HepG2 (cell line): ENCODE results near the gene EVPLL. TPM values are rescaled to one million over a fixed set of nuclear protein-coding genes. Genes with fewer than 3 reads are reported as not detected.
"Not testable (repeated sequence)": the region's sequence is repeated elsewhere in the genome, so short reads cannot be mapped to it uniquely, and the experiment has no call there.

Experiments
- ATAC-seq: fragments of 200-7000 bp; cut with Tn5 transposase; 3 replicates; pipeline ENCODE4 v1.9.1; 2020; ENCODE audit warnings: mild to moderate bottlenecking, moderate library complexity
- BruUV-seq: library from RNA; stranded (reverse); fragments of 400-500 nt; replicated peaks from 2 replicates; lab custom pipeline; 2021; lab: Mats Ljungman, UMichigan
- CTCF ChIA-PET: fragments of 300-600 bp; formaldehyde crosslinking; extraction: SDS; loops from one replicate; lab custom pipeline; 2021; ENCODE audit warnings: low total read pairs, inconsistent platforms, low intra/inter-chr PET ratio; lab: Yijun Ruan, JAX
- POLR2A ChIA-PET: fragments of 350-600 bp; sonication (Branson Sonifier 250); formaldehyde crosslinking; loops from one replicate; lab custom pipeline; 2020; ENCODE audit warnings: antibody characterized with exemption, inconsistent platforms; lab: Yijun Ruan, JAX
- DNase-seq: peaks from one replicate; pipeline ENCODE4 v3.0.0-alpha.2; 2015; ENCODE audit warnings: low spot score
- FAIRE-seq: peaks from 3 replicates; lab custom pipeline; 2011; peaks lifted over from hg19 to GRCh38; lab: Jason Lieb, UNC
- H2AFZ ChIP-seq: one replicate; pipeline ENCODE4 v1.6.1; 2011; ENCODE audit warnings: low read length, inconsistent platforms
- H3K27ac ChIP-seq: fragments of 300-600 bp; 3 replicates; pipeline ENCODE4 v1.8.0; 2011; ENCODE audit warnings: mixed run types, mild to moderate bottlenecking, mixed read lengths, low read length, inconsistent platforms; ENCODE audit not compliant: insufficient read depth; ENCODE audit errors: extremely low read length
- H3K27me3 ChIP-seq, 2 experiments: fragments of 200-600 bp in 1 of 2; 2 replicates in 1 of 2; 3 replicates in 1 of 2; pipeline versions ENCODE4 v1.6.0 to v1.8.0; 2011; ENCODE audit warnings: low read length in 2 of 2, mild to moderate bottlenecking in 2 of 2, moderate library complexity in 2 of 2, inconsistent platforms in 1 of 2; ENCODE audit not compliant: insufficient read depth in 2 of 2, control insufficient read depth in 1 of 2
- H3K36me3 ChIP-seq, 2 experiments: fragments of 200-600 bp in 1 of 2; replicated peaks in 1 of 2; 2 replicates in 1 of 2; 3 replicates in 1 of 2; pipeline versions ENCODE4 v1.5.1 to v1.8.0; 2011; ENCODE audit warnings: low read length in 2 of 2, inconsistent platforms in 1 of 2; ENCODE audit not compliant: insufficient read depth in 2 of 2, control insufficient read depth in 1 of 2
- H3K4me1 ChIP-seq: 2 replicates; pipeline ENCODE4 v1.5.1; 2012; ENCODE audit warnings: low read length, inconsistent platforms; ENCODE audit not compliant: insufficient read depth
- H3K4me2 ChIP-seq: 2 replicates; pipeline ENCODE4 v1.6.0; 2011; ENCODE audit warnings: low read depth, low read length, inconsistent platforms
- H3K4me3 ChIP-seq, 3 experiments: fragments of 200-600 bp in 1 of 3; sonication (generic), shearing (Covaris generic) in 1 of 3; replicated peaks in 1 of 3; 2 replicates each; pipeline ENCODE4 v1.5.1; 2011 to 2016; ENCODE audit warnings: low read length in 3 of 3, inconsistent platforms in 2 of 3, low read depth in 2 of 3, mild to moderate bottlenecking in 2 of 3, control low read depth in 1 of 3, mixed read lengths in 1 of 3; ENCODE audit not compliant: insufficient read depth in 1 of 3
- H3K79me2 ChIP-seq: one replicate; pipeline ENCODE4 v1.6.1; 2011; ENCODE audit warnings: low read length, inconsistent platforms; ENCODE audit not compliant: insufficient read depth
- H3K9ac ChIP-seq: 2 replicates; pipeline ENCODE4 v1.6.0; 2011; ENCODE audit warnings: mild to moderate bottlenecking, low read depth, low read length, inconsistent platforms; ENCODE audit not compliant: insufficient read depth
- H3K9me3 ChIP-seq: 2 replicates; pipeline ENCODE4 v1.5.1; 2012; ENCODE audit warnings: mild to moderate bottlenecking, low read length
- H4K20me1 ChIP-seq: 2 replicates; pipeline ENCODE4 v1.6.0; 2011; ENCODE audit warnings: inconsistent platforms, mild to moderate bottlenecking, low read length, moderate library complexity; ENCODE audit not compliant: insufficient read depth
- WGBS: methylation state at CpG from one replicate; pipeline ENCODE4 v1.1.6; 2017; ENCODE audit warnings: low lambda C conversion rate; 5-methylcytosine and 5-hydroxymethylcytosine counted together
- in situ Hi-C: cut with HindIII; loops from 2 replicates; pipeline ENCODE4 v1.10.0; 2017; ENCODE audit warnings: low pct_unique_long_range_greater_than_20kb; ENCODE audit not compliant: extremely low pct_ligation_motif_present
- intact Hi-C: fragments of 100-400 bp; cut with micrococcal nuclease; formaldehyde crosslinking; loops from one replicate; pipeline ENCODE4 v1.10.0; 2022; ENCODE audit not compliant: unreplicated experiment
- polyA plus RNA-seq, 8 experiments: library from polyadenylated mRNA; depleted of rRNA in 3 of 8; stranded (reverse) in 7 of 8; unstranded in 1 of 8; fragments of >200 nt; fragmentation: Illumina TruSeq in 4 of 8; extraction: Trizol in 4 of 8; gene quantifications; 2 replicates each; pipeline versions ENCODE4 v1.2.1 to v1.2.3, GENCODE V29; 2011 to 2016; ENCODE audit warnings: low read depth in 4 of 8, missing spikeins in 1 of 8, mixed read lengths in 1 of 8; ENCODE audit not compliant: insufficient read depth in 1 of 8
- total RNA-seq, 5 experiments: library from RNA; depleted of rRNA; stranded (reverse); fragments of >200 nt; fragmentation: Illumina TruSeq; extraction: Trizol; gene quantifications; 2 replicates each; pipeline ENCODE4 v1.2.3, GENCODE V29; 2016; ENCODE audit warnings: low read depth in 1 of 5

EVPLL gene
- total and polyA plus RNA-seq, 2 of the 13 experiments (the other 11 are each of a cell fraction or from before 2014, with no cell fraction given), result 0.07 TPM; not detected in 1

GRCh38 chr17:18412001-18412538, 34.5 kb downstream of the EVPLL start:
- H3K79me2 ChIP-seq, H3K27ac ChIP-seq, DNase-seq, POLR2A ChIA-PET, H3K9ac ChIP-seq, H3K4me2 ChIP-seq, H3K4me1 ChIP-seq, intact Hi-C loops, BruUV-seq, H4K20me1 ChIP-seq, H3K36me3 ChIP-seq, FAIRE-seq, H2AFZ ChIP-seq, H3K9me3 ChIP-seq, H3K27me3 ChIP-seq, CTCF ChIA-PET, in situ Hi-C loops, H3K4me3 ChIP-seq: not testable (repeated sequence)
- ATAC-seq, result peak; percentile 56; the same call in 2 of the 3 replicates
- WGBS, result no CpG with 5 or more reads among the region's 32 CpGs

DNA sequence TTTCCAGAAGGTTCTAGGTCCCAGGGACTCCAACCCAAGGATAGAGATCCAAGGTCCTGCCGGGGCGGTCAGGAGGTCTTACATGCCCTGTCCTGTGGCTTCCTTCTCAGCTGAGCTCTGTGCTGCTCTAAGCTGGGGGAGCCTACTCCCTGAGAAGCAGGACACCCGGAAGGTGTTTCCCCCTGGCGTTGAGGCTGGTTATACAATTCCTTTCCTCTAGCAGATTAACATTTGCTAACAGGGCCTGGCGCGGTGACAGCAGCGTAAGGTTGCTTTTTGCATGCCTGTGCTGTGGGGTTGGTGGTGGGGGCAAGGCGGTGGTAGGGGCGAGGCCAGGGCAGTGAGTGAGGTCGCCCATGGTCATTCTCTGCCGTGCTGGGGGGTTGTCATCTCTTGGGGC, 43.9 kb downstream of the EVPLL start:
- H3K36me3 ChIP-seq, H3K4me1 ChIP-seq, FAIRE-seq, ATAC-seq, H3K9me3 ChIP-seq, in situ Hi-C loops, H3K4me3 ChIP-seq, H4K20me1 ChIP-seq, H2AFZ ChIP-seq, intact Hi-C loops, H3K4me2 ChIP-seq, H3K9ac ChIP-seq, BruUV-seq, H3K79me2 ChIP-seq, H3K27me3 ChIP-seq, DNase-seq, H3K27ac ChIP-seq, CTCF ChIA-PET, POLR2A ChIA-PET: not testable (repeated sequence)
- 4% methylated on average over 4 of the region's 11 CpGs for WGBS

DNA sequence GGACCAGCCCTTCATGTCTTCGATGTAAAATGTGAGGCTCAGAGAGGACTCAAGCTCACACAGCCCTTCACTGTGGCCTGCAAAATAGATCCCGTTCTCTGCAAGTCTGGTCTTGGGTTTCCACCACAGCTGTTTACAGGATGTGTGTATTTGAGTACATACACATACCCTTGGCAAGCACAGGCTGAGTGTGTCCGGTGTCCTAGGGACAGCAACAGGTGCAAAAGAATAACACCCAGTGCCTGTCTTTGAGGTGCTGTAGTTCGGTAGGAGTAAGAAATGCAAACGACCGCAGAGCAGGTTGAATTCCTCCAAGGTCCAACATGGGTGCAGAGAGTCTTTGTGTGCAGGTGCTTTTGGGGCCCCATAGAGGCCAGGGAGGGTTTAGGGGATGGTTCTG, 44.9 kb downstream of the EVPLL start:
- FAIRE-seq, H2AFZ ChIP-seq, DNase-seq, H3K79me2 ChIP-seq, H3K27me3 ChIP-seq, H4K20me1 ChIP-seq, POLR2A ChIA-PET, H3K36me3 ChIP-seq, H3K4me2 ChIP-seq, intact Hi-C loops, H3K9ac ChIP-seq, ATAC-seq, H3K9me3 ChIP-seq, CTCF ChIA-PET, H3K4me3 ChIP-seq, in situ Hi-C loops, H3K4me1 ChIP-seq, H3K27ac ChIP-seq, BruUV-seq: not testable (repeated sequence)
- WGBS, result 32% methylated on average over 3 of the region's 6 CpGs

- DNase-seq, H3K9ac ChIP-seq, BruUV-seq, FAIRE-seq, H3K36me3 ChIP-seq, POLR2A ChIA-PET, H3K27me3 ChIP-seq, CTCF ChIA-PET, H3K4me3 ChIP-seq, H2AFZ ChIP-seq, H3K79me2 ChIP-seq, H3K4me2 ChIP-seq, in situ Hi-C loops, H3K27ac ChIP-seq, intact Hi-C loops, H3K9me3 ChIP-seq, H4K20me1 ChIP-seq, H3K4me1 ChIP-seq: not testable (repeated sequence)
- peak; percentile 31; the same call in 1 of the 3 replicates for ATAC-seq
- WGBS, result no CpG with 5 or more reads among the region's 7 CpGs
Observed at GRCh38 chr17:18423015-18423414, 45.4 kb downstream of the EVPLL start.
